ENCODE results near the gene SORCS1.

Gene SORCS1

DNA sequence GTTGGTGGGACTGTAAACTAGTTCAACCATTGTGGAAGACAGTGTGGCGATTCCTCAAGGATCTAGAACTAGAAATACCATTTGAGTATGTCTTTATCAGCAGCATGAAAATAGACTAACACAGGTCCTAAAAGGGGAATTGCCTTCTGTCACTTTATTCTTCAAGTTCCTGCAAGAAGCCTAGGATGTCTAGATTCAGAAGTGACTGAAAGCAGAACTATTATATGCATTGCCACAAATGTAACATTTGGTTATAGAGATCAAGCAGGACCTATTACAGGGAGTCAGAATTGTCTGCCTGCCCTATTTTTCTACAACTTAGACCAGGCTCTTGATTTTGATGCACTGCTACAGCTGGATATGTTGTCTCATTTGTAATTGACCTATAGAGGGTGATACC, 364.7 kb downstream of the SORCS1 start:
- DNase-seq: no peak

DNA sequence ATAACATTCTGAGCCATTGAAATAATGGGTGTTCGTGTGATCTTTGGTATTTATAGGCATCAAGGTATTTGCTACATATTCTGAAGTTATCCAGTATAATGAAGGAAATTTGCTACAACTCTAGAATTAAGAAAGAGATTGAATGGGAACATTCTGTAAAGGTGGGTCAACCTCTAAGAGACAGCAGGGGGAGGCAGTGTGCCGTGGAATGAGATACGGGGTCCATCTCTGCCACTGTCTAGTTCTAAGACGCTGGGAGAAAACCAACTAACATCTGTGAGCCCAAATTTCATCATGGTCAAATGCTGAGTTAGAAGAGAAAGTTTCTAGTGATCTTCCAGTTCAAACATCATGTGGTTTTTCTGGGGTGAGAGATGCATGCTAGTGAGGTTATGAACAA, 368.9 kb downstream of the SORCS1 start:
- DNase-seq: no peak

GRCh38 chr10:106793617-106794016, 370.9 kb downstream of the SORCS1 start:
- DNase-seq: no peak

GRCh38 chr10:106789623-106790022, 374.9 kb downstream of the SORCS1 start:
- no peak for DNase-seq

DNA sequence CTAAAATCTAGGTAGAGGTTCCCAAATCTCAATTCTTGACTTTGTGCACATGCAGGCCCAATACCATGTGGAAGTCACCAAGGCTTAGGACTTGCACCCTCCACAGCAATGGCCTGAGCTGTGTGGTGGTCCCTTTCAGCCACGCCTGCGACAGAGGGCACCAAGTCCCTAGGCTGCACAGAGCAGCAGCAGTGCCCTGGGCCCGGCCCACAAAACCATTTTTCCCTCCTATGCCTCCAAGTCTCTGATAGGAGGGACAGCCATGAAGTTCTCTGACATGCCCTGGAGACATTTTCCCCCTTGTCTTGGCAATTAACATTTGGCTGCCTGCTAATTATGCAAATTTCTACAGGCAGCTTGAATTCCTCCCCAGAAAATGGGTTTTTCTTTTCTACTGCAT, 375.5 kb downstream of the SORCS1 start:
- no peak for DNase-seq

- DNase-seq: no peak
Measured at GRCh38 chr10:106785528-106785927, 379.0 kb downstream of the SORCS1 start.

DNA sequence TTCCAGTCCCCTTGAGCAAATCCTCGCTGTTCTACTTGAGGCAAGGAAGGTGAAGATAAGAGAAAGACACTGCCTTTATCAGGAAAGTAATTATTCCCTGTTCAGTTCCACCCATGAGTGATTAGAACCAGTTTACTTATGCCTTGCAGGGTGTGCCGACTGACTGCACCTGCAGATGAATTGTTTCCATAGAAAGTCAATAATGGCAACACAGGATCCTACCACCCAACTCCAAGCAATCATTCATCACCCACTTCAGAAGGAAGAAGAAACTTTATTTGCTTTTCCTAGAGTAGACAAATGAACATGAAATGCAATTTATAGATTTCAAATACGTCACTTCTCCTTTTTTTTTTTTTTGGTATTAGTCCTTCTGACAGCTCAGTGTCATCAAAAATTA, 383.9 kb downstream of the SORCS1 start:
- DNase-seq: no peak

GRCh38 chr10:106777841-106778240, 386.7 kb downstream of the SORCS1 start:
- no peak for DNase-seq

DNA sequence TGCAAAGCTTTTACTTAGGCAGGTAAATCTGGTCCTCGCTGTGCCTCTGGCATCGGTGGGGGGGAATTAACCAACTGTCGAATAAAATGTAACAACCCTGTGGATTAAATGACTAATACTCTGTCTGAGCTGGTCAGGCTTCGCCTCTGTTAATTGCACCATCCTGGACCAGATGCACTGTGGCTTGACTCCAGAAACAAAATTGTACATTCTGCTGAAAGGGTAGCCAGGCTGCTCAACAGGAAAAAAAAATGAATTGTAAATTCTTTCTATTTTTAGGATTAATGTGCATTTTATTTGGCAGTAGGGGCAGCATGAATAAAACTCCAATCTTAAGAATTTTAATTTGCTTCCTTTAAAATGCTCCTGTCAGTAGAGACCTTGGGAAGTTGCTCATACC, 389.4 kb downstream of the SORCS1 start:
- no peak for DNase-seq

GRCh38 chr10:106772957-106773356, 391.5 kb downstream of the SORCS1 start:
- no peak for DNase-seq

DNA sequence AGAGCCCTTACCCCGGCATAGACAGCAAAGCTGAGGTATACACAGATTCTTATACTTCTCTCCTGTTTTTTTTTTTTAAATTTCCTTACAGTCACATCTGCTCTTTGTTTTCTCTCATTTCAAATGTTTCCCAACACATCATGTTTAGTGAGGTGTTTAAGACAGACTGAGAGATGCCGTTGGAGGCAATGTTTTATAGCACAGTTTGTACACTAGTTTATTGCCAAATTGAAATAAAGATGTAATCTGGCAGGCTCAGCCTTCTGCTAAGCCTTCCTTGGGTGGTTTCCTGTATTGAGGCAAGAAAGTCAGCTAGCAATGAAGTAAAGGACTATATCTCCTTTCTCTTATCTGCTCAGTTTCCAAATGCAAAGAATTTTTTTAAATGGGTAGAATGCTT, 393.4 kb downstream of the SORCS1 start:
- no peak for DNase-seq

DNA sequence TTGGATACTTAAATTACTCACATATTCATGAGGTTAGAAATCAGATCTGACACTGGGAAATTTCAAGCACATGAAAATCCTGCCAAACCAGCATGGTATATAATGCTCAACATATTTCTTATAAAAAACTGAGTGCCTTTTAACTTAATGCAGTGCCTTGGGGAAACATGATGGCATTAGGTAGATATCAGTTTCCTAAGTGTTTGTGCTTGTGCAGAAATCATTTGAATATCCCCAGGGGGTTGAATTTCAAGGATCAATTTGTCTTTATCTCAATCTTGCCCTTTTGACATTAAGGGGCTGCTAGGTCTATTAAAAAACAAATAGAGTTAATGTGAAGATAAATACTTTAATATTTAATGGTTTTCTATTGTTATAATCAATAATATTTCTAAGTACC, 396.3 kb downstream of the SORCS1 start:
- no peak for DNase-seq

DNA sequence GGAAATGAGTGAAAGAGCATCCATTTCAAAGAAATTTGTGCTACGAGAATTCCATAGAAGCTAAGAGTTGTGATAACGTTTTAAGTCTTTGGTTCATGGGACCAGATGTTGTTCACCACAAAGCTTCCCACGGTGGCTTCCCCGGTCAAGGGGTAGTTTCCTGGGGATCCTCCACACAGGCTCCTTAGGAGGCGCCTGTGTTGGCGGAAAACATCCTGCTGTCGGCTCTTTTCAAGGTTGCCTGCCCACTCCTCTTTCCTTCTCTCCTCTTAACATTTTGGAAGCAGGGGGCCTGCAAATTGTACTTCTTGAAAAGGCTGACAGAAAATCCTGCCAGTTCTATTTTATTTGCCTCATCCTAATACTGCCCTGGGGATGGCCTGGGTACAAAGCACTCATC, 398.6 kb downstream of the SORCS1 start:
- no peak for DNase-seq

DNA sequence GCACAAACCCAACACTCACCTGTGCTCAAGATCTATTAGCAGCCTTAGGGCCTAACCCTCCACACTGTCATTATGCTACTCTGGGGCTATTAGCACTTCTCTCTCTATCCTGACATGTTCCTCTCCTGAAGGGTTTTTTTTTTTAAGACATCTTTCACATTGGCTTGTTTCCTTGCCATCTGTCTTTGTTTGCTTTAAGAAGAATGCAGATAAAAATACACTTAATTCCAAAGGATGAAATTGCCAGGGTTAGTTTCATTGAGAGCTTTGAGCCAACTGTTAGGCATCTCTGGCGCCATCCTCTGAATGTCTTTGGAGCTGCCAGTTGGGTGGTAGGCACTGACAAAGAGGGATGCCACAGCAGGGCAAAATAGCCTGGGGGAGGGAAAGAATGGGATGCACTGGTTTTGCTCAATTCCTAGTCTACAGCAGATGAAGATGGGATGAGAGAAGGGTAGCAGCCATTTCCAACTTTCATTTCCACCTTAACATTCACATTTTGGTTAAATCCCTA, 399.2 kb downstream of the SORCS1 start:
- DNase-seq: no peak

DNA sequence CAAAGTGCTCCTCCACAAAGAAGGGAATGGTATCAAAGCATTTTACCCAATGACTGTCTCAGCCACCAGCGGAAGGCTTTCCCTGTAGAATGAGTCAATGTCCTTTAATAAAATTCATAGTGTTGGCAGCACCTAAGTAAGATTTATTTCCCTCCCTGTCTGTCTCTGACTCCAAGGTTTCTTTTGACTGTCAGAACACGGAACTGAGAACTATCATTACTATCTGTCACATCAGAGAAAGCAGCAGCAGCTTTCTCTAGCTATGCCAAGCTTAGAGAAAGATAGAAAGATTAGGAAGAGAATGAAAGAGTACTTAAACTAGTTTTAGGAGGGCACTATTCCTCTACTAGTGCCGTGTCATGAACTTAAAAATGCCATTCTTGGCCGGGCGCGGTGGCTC, 400.1 kb downstream of the SORCS1 start:
- DNase-seq: no peak

DNA sequence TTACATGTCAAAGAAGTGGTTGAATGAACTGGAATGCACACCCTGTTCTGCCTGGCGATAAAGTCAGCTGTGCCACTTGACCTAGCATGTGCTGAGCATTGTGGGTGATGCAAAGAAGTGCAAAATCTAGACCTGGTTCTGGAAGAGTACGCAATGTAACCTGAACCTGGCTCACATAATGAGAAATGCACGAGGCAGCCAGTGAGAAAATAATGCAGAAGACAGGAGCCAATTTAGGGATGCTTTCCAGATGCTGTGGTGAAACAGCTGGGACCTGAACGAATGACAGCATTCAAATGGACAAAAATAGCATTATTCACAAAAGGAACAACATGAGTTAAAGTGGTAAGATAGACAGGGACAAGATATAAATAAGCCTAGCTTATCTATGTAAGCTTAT, 402.6 kb downstream of the SORCS1 start:
- DNase-seq: no peak

- DNase-seq: no peak
Measured at GRCh38 chr10:106757521-106757920, 407.0 kb downstream of the SORCS1 start.

DNA sequence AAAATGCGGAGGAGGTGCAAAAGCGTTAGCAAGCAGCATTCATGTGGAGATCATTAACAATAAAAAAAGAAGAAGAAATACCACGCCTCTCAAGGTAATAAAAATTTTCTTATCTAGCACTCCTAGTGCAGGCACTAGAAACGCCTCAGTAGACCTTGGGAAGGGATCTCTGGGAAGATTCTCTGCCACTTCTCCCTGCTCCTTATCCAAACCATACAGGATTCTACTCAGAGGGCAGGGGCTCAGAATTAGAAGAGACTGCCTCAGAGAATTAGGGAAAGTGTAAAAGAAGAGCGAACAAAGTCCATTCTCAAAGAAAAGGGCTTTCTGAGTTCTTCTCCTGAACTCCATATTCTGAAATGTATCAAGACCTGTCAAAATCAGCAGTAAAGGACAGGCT, 413.4 kb downstream of the SORCS1 start:
- no peak for DNase-seq

GRCh38 chr10:106746868-106747267, 417.6 kb downstream of the SORCS1 start:
- no peak for DNase-seq

GRCh38 chr10:106741006-106741530, 423.4 kb downstream of the SORCS1 start:
- DNase-seq: no peak

- DNase-seq: no peak
Measured at GRCh38 chr10:106740071-106740470, 424.4 kb downstream of the SORCS1 start.

DNA sequence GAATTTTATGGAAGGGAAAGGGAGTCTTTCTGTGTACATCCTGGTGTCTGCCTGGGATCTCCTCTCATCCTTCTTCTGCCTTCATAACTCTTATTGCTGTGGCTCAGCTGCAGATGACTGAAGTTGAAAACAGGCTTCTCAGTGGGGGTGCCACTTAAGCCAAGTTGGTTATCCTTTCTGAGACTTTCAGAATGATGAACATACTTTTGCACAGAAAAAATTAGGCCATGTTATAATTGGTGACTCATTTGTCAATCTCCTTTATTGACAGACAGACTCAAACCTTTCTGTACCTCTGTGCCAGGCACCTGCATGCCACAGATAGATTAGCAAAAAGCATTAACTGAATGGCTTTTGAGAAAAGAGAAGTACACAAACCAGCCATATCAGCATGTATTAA, 430.3 kb downstream of the SORCS1 start:
- DNase-seq: no peak

- no peak for DNase-seq
Measured at GRCh38 chr10:106728232-106728631, 436.3 kb downstream of the SORCS1 start.

DNA sequence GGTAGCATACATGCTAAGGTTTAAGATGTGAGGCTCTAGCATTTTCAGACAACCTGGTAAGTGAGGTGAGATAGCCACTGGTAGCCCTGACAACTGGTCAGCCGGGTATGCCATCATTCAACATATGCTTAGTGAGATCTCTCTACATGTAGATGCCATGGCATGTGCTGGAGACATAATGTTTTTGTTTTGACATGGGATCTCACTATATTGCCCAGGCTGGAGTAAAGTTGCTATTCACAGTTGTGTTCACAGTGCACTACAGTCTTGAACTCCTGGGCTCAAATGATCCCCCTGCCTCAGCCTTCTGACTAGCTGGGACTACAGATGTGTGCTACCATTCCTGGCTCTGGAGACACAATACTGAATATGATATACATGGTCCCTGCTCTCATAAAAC, 437.3 kb downstream of the SORCS1 start:
- DNase-seq: no peak

- no peak for DNase-seq
Measured at GRCh38 chr10:106722524-106722923, 442.0 kb downstream of the SORCS1 start.

- DNase-seq: no peak
Measured at GRCh38 chr10:106720683-106721082, 443.8 kb downstream of the SORCS1 start.

All from activated gamma-delta T cell treated with Interleukin-2 at 50 U/mL for 16 hours (primary cell).